ENCODE measurements around the gene FUOM. TPM values are rescaled to one million over a fixed set of nuclear protein-coding genes. Genes with fewer than 3 reads are reported as not detected.

The FUOM gene
- total RNA-seq, 4 donors from 2014 or later: 7.9 to 12.2 (median 10.5) TPM

GRCh38 chr10:133339708-133340380, 18.0 kb downstream of the FUOM start:
- Histone ChIP-seq H3K9me3 (no peaks in the 10 kb centered on the region), H3K36me3 (no peaks in the 10 kb centered on the region), H3K4me1 (peaks cover 20 to 25% (median 21%) of the 10 kb centered on the region in 4 donors), H3K4me3 (no peak overlapping the region), H3K27ac (replicated peaks in 1 of 4) (no peak overlapping the region), H3K27me3 (peaks cover 11 to 97% (median 36%) of the 10 kb centered on the region in 4 donors)
- no peak for DNase-seq (ENCODE audit: extremely low spot score)
- TF ChIP-seq POLR2AphosphoS5 (IDR thresholded peaks at IDR 0.05) (no peak), CTCF (IDR thresholded peaks at IDR 0.05) (no peak), POLR2A (IDR thresholded peaks at IDR 0.05; ENCODE audit: low read depth) (no peak), EP300 (IDR thresholded peaks at IDR 0.05) (no peak)
- intact Hi-C loops (cut with DNase I): loop anchor here (10.0 kb wide), 1 partner anchor 155 kb away; no protein-coding TSS in a partner anchor
- 86% methylated on average over 13 of the region's 13 CpGs for WGBS

GRCh38 chr10:133338080-133339071, 19.4 kb downstream of the FUOM start:
- TF ChIP-seq POLR2AphosphoS5 (IDR thresholded peaks at IDR 0.05) (no peak), CTCF (IDR thresholded peaks at IDR 0.05) (no peak), POLR2A (IDR thresholded peaks at IDR 0.05; ENCODE audit: low read depth) (no peak), EP300 (IDR thresholded peaks at IDR 0.05) (no peak)
- Histone ChIP-seq H3K36me3 (no peaks in the 10 kb centered on the region), H3K9me3 (no peaks in the 10 kb centered on the region), H3K27ac (replicated peaks in 1 of 4) (no peak overlapping the region), H3K4me3 (no peak overlapping the region), H3K27me3 (peaks cover 11 to 90% (median 40%) of the 10 kb centered on the region in 4 donors), H3K4me1 (peaks cover 22 to 28% (median 24%) of the 10 kb centered on the region in 4 donors)
- WGBS: 91% methylated on average over 10 of the region's 10 CpGs
- no peak for DNase-seq (ENCODE audit: extremely low spot score)
- intact Hi-C loops (cut with DNase I): loop anchor here (10.0 kb wide), 1 partner anchor 156 kb away; no protein-coding TSS in a partner anchor

- Histone ChIP-seq H3K9me3 (no peaks in the 10 kb centered on the region), H3K27ac (replicated peaks in 1 of 4) (no peak overlapping the region), H3K36me3 (no peaks in the 10 kb centered on the region), H3K4me3 (no peak overlapping the region), H3K4me1 (peaks cover 22 to 28% (median 24%) of the 10 kb centered on the region in 4 donors), H3K27me3 (peaks cover 11 to 90% (median 39%) of the 10 kb centered on the region in 4 donors)
- no peak for DNase-seq (ENCODE audit: extremely low spot score)
- WGBS: 81% methylated on average over 3 of the region's 3 CpGs
- intact Hi-C loops (cut with DNase I): loop anchor here (10.0 kb wide), 1 partner anchor 157 kb away; no protein-coding TSS in a partner anchor
- no peak for TF ChIP-seq POLR2A (IDR thresholded peaks at IDR 0.05; ENCODE audit: low read depth)
- TF ChIP-seq POLR2AphosphoS5 (IDR thresholded peaks at IDR 0.05): no peak
- TF ChIP-seq CTCF (IDR thresholded peaks at IDR 0.05): no peak
- TF ChIP-seq EP300 (IDR thresholded peaks at IDR 0.05): no peak
These were observed 20.5 kb downstream of the FUOM start for GRCh38 chr10:133337370-133337725.

- H3K4me1 ChIP-seq: peaks cover 22 to 28% (median 24%) of the 10 kb centered on the region in 4 donors
- no peak within 1 kb of the TSS for H3K27ac ChIP-seq (replicated peaks in 1 of 4)
- TF ChIP-seq CTCF (IDR thresholded peaks at IDR 0.05) (no peak), EP300 (IDR thresholded peaks at IDR 0.05) (no peak), POLR2AphosphoS5 (IDR thresholded peaks at IDR 0.05) (no peak), POLR2A (IDR thresholded peaks at IDR 0.05; ENCODE audit: low read depth) (no peak)
- H3K27me3 ChIP-seq: peaks cover 11 to 92% (median 41%) of the 10 kb centered on the region in 4 donors
- WGBS: 19% methylated on average over 40 of the region's 63 CpGs
- H3K4me3 ChIP-seq: peak within 1 kb of the TSS; percentile 47 to 55 (median 48)
- intact Hi-C loops (cut with DNase I): loop anchor here (10.0 kb wide), 1 partner anchor 158 kb away; no protein-coding TSS in a partner anchor
- no peaks in the 10 kb centered on the region for H3K36me3 ChIP-seq
- DNase-seq (ENCODE audit: extremely low spot score): no peak
- no peaks in the 10 kb centered on the region for H3K9me3 ChIP-seq
These were observed 21.0 kb downstream of the FUOM start, which contains the start of gene CALY for GRCh38 chr10:133336577-133337369. Gene CALY, minus strand, starts transcription at chr10:133336896. Its CDS starts 7,907 bp downstream, at chr10:133328989.

Measured in esophagus muscularis mucosa (tissue), 4 donors.